SK-N-SH treated with all-trans-retinoic acid at 6 μM for 48 hours (cell line): ENCODE results near the gene HSPB7.
"Not testable (repeated sequence)": the region's sequence is repeated elsewhere in the genome, so short reads cannot be mapped to it uniquely, and the experiment has no call there.

Experiments
- ATAC-seq: fragments of 200-7000 bp; cut with Tn5 transposase; 3 replicates; pipeline ENCODE4 v1.9.1; 2020; ENCODE audit warnings: mild to moderate bottlenecking, moderate library complexity
- ARNTL ChIP-seq: fragments of 450-650 bp; formaldehyde crosslinking; IDR thresholded peaks from 2 replicates; pipeline ENCODE4 v1.5.0; 2020; ENCODE audit warnings: low read depth, mild to moderate bottlenecking, moderate library complexity, borderline replicate concordance
- BACH2 ChIP-seq: fragments of 250-450 bp; sonication (Bioruptor Pico); IDR thresholded peaks from 2 replicates; pipeline ENCODE4 v1.9.0; 2021; ENCODE audit warnings: mild to moderate bottlenecking, borderline replicate concordance
- CREB5 ChIP-seq: fragments of 250-450 bp; sonication (Bioruptor Pico); IDR thresholded peaks from 2 replicates; pipeline ENCODE4 v1.5.1; 2020; ENCODE audit warnings: low read depth, mild to moderate bottlenecking, moderate library complexity
- CSDC2 ChIP-seq: fragments of 250-450 bp; sonication (Bioruptor Pico); IDR thresholded peaks from 2 replicates; pipeline ENCODE4 v1.5.0; 2020; ENCODE audit warnings: mild to moderate bottlenecking, moderate library complexity
- CSRNP3 ChIP-seq: fragments of 250-450 bp; sonication (Bioruptor Pico); IDR thresholded peaks from 2 replicates; pipeline ENCODE4 v1.5.1; 2021; ENCODE audit warnings: mild to moderate bottlenecking, moderate library complexity
- ESRRG ChIP-seq: fragments of 250-450 bp; sonication (Bioruptor Pico); IDR thresholded peaks from 2 replicates; pipeline ENCODE4 v1.6.1; 2021; ENCODE audit warnings: mild to moderate bottlenecking
- OSR1 ChIP-seq: fragments of 250-450 bp; sonication (Bioruptor Pico); IDR thresholded peaks from 2 replicates; pipeline ENCODE4 v1.8.0; 2022; ENCODE audit warnings: moderate library complexity, mild to moderate bottlenecking, inconsistent platforms
- PPARA ChIP-seq: fragments of 250-450 bp; sonication (Bioruptor Pico); IDR thresholded peaks from 2 replicates; pipeline ENCODE4 v1.5.0; 2020; ENCODE audit warnings: mild to moderate bottlenecking, borderline replicate concordance
- RARB ChIP-seq: fragments of 250-450 bp; sonication (Bioruptor Pico); IDR thresholded peaks from 2 replicates; pipeline ENCODE4 v1.8.0; 2021; ENCODE audit warnings: mild to moderate bottlenecking, moderate library complexity
- SNAI2 ChIP-seq: fragments of 250-450 bp; sonication (Bioruptor Pico); IDR thresholded peaks from 2 replicates; pipeline ENCODE4 v1.5.0; 2020; ENCODE audit warnings: mild to moderate bottlenecking, moderate library complexity
- TCF4 ChIP-seq: fragments of 250-450 bp; sonication (Bioruptor Pico); IDR thresholded peaks from 2 replicates; pipeline ENCODE4 v1.8.0; 2021; ENCODE audit warnings: mild to moderate bottlenecking, moderate library complexity, borderline replicate concordance
- TOX ChIP-seq: fragments of 250-450 bp; sonication (Bioruptor Pico); IDR thresholded peaks from 2 replicates; pipeline ENCODE4 v1.8.0; 2021; ENCODE audit warnings: mild to moderate bottlenecking, moderate library complexity, borderline replicate concordance
- TSHZ2 ChIP-seq: fragments of 250-450 bp; sonication (Bioruptor Pico); IDR thresholded peaks from 2 replicates; pipeline ENCODE4 v1.5.0; 2020; ENCODE audit warnings: mild to moderate bottlenecking, moderate library complexity
- ZC3H10 ChIP-seq: fragments of 250-450 bp; sonication (Bioruptor Pico); IDR thresholded peaks from 2 replicates; pipeline ENCODE4 v1.5.1; 2021; ENCODE audit warnings: mild to moderate bottlenecking, moderate library complexity
- ZFP3 ChIP-seq: fragments of 250-450 bp; sonication (Bioruptor Pico); IDR thresholded peaks from 2 replicates; pipeline ENCODE4 v1.5.0; 2020; ENCODE audit warnings: mild to moderate bottlenecking, moderate library complexity
- ZFP30 ChIP-seq: fragments of 450-650 bp; formaldehyde crosslinking; IDR thresholded peaks from 2 replicates; pipeline ENCODE4 v1.5.0; 2022; ENCODE audit warnings: mild to moderate bottlenecking, moderate library complexity
- ZNF565 ChIP-seq: fragments of 450-650 bp; formaldehyde crosslinking; conservative IDR thresholded peaks from 2 replicates; pipeline ENCODE4 v1.5.0; 2020; ENCODE audit warnings: low read depth, mild to moderate bottlenecking, moderate library complexity
- ZNF70 ChIP-seq: fragments of 450-650 bp; formaldehyde crosslinking; IDR thresholded peaks from 2 replicates; pipeline ENCODE4 v1.5.0; 2020; ENCODE audit warnings: mild to moderate bottlenecking, moderate library complexity
- ZNF8 ChIP-seq: fragments of 450-650 bp; formaldehyde crosslinking; IDR thresholded peaks from 2 replicates; pipeline ENCODE4 v1.5.0; 2020; ENCODE audit warnings: mild to moderate bottlenecking, moderate library complexity
- TF ChIP-seq, protein P1 (sequence below): fragments of 250-450 bp; sonication (Bioruptor Pico); IDR thresholded peaks from 2 replicates; pipeline ENCODE4 v1.8.0; 2020; ENCODE audit warnings: mild to moderate bottlenecking, moderate library complexity, borderline replicate concordance

Gene HSPB7

GRCh38 chr1:16063226-16063829, 45.5 kb upstream of the HSPB7 start:
- ATAC-seq = no peak
- TF ChIP-seq TOX (CRISPR knock-in tag) = no peak

DNA sequence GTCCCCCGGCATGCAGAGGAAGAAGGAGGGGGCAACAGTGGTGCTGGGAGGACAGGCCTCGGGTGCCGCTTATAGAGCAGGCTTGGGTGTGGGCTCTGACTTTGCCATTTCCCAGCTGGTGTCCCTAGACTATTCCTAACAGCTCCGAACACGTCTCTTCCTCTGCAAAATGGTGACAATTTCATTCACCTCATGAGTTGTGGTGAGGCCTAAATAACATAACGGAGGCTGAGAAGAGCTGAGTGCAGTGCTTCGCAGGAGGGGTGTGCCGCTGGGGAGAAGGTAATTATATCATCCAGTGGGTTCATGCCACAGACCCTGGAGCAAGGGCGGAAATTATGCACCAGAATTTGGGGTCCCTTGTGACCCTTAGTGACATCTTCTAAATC, 44.8 kb upstream of the HSPB7 start:
- ATAC-seq = not testable (repeated sequence)

DNA sequence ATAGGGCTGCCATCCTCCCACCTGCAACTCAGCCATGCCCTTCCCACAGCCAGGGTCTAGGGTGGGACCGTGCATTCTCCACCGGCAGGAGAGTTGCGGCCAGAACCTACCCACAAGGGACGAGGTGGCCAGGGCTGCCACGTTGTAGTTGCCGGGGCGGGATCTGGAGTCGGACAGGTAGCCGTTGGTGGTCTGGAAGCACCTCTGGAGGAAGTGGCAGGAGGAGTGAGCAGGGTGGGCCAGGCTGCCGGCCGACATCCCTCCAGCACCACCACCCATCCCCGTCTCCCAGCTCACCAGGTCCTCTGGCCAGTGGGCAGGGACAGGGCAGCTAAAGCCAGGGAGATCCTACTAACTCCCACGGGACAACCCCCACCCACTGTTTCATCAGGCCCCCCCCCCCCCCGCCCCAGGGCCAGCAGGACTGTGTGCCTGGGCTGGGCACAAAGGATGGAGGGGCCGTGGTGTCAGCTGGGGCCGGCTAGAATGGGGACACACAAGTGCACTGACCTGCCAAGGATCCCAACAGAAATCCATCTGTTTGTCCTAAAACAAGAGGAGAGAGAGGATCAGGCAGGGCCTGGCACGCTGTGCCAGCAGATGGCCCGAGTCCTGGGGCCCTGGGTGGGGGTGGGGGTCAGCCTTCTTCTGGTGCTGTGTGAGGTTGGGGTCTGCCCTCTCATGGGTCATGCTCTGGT, 44.3 kb upstream of the HSPB7 start:
- not testable (repeated sequence) for ATAC-seq

DNA sequence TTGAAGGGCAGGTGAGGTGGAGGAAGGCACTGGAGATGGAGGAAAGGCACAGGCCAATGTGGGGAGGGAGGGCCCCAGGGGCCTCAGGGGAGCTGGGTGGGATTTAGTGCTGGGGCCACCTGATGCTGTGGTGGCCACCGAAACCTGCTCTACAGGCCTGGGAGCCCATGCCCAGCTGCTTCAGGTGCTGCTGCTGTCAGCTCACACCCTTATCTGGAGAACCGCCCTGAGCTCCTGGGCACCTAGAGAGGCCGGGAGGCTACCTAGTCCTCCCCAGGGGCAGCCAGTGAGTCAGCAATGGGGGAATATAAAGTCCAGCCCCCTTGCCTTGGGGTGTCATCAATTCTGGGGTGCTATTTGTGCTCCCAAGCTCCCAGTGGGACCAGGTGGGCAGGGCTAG, 43.4 kb upstream of the HSPB7 start:
- ATAC-seq = no peak
- TF ChIP-seq ARNTL (no peak), ZFP30 (CRISPR knock-in tag) (no peak), ZNF70 (CRISPR knock-in tag) (no peak), TSHZ2 (CRISPR knock-in tag) (no peak), OSR1 (CRISPR knock-in tag) (no peak), CSDC2 (no peak)

GRCh38 chr1:16058394-16059120, 40.7 kb upstream of the HSPB7 start:
- not testable (repeated sequence) for ATAC-seq

GRCh38 chr1:16057314-16057915, 39.6 kb upstream of the HSPB7 start:
- not testable (repeated sequence) for ATAC-seq

GRCh38 chr1:16056521-16056912, 38.7 kb upstream of the HSPB7 start:
- ATAC-seq = not testable (repeated sequence)

DNA sequence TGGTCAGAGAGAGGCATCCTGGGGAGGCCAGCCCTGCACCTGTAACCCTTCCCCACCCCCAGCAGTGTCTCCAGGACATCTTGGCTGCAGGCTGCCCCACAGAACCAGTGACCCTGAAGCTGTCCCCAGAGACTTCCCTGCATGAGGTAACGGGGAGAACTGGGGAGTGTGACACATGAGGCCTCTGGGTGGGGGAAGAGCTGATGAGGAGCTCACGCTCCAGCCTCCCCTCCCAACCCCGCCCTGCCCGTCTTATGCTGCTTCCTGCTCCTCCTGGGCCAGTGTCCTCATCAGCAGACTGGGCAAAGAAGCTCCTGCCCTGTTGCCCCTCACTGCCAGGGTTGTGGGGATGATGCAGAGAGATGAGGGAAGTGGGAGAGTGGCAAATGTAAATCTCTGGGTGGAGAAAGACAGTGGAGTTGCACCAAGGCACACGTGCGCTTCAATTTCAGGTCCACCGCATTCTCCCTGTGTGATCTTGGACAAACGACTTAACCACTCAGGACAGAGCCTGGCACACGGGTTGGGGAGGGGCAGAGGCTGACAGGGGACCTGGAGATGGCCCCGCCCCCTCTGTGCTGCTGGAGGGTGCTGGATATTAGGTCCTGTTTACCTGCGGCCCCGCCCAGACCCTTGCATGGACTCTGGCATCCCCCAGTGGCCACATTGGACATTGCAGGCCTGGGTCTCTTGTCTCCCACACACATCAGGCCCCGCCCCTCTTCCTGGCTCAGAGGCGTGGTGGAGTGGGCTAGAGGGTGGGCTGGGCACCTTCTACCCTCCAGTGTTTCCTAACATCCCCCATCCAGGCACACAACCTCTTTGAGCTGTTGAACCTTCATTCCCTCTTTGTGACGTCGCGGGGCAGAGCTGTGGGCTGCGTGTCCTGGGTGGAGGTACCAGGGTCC, 38.0 kb upstream of the HSPB7 start:
- peak; percentile 95 for ATAC-seq
- TF ChIP-seq ZNF8 (no peak), ZNF565 (no peak), RARB (no peak), ZC3H10 (CRISPR knock-in tag) (no peak), ARNTL (no peak), BACH2 (no peak), PPARA (CRISPR knock-in tag) (no peak), CREB5 (no peak), TOX (CRISPR knock-in tag) (no peak), ESRRG (CRISPR knock-in tag) (no peak), ZFP3 (no peak), ZFP30 (CRISPR knock-in tag) (no peak), CSDC2 (no peak), CSRNP3 (CRISPR knock-in tag) (no peak), SNAI2 (no peak), TCF4 (no peak)
- TF ChIP-seq, protein P1, sequence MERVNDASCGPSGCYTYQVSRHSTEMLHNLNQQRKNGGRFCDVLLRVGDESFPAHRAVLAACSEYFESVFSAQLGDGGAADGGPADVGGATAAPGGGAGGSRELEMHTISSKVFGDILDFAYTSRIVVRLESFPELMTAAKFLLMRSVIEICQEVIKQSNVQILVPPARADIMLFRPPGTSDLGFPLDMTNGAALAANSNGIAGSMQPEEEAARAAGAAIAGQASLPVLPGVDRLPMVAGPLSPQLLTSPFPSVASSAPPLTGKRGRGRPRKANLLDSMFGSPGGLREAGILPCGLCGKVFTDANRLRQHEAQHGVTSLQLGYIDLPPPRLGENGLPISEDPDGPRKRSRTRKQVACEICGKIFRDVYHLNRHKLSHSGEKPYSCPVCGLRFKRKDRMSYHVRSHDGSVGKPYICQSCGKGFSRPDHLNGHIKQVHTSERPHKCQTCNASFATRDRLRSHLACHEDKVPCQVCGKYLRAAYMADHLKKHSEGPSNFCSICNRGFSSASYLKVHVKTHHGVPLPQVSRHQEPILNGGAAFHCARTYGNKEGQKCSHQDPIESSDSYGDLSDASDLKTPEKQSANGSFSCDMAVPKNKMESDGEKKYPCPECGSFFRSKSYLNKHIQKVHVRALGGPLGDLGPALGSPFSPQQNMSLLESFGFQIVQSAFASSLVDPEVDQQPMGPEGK (CRISPR knock-in tag) = no peak
